GM19240 (cell line): ENCODE data around the gene GRPEL1.

ENCODE experiments used
- DNase-seq: peaks from one replicate; pipeline ENCODE4 v3.0.0; 2011; ENCODE audit warnings: low spot score; ENCODE audit not compliant: insufficient read length

The GRPEL1 gene

GRCh38 chr4:7045553-7045952 is 22.3 kb downstream of the GRPEL1 start:
- DNase-seq = no peak

DNA sequence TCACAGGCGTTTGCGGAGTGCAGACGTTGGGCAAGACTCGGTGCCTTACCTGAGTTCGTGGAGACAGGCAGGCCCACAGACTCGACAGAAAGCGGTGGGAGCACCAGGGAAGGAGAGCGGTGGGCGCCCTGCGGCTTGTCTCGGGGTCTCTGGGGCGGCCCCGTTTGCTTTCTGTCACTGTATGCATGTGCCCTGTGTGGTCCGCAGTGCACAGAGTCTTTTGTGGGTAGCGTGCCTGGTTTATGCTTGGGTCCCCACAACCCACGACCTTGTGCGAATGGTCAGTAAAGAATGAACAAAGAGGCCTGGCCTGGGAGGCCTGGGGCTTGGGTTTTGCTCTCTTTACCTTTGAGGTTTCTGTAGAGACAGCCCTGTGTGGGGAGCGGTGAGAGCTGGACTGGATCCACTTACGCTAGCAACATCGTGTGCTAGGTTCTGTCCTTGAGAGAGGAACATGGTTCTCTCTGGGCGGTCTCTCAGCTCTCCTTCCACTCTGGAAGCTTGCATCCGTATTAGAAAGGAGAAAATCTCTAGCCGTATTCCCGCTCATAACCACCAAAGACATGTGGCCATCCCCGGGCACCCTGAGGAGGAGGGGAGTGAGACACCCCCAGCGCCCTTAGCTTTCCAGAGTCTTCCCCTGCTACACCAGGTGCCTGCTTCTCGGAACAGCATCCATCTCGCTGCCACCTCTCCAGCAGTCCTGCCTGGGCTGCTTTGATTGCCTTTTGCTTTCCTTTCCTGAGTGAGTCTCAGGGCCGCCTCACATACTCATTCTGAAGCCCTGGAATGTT is 23.5 kb downstream of the GRPEL1 start:
- DNase-seq = no peak

- DNase-seq = peak; percentile 74
These were observed 24.4 kb downstream of the GRPEL1 start, which contains the start of gene TADA2B for GRCh38 chr4:7043284-7044136. Gene TADA2B, plus strand, starts transcription at chr4:7043372. Its CDS starts 208 bp downstream, at chr4:7043580.

DNA sequence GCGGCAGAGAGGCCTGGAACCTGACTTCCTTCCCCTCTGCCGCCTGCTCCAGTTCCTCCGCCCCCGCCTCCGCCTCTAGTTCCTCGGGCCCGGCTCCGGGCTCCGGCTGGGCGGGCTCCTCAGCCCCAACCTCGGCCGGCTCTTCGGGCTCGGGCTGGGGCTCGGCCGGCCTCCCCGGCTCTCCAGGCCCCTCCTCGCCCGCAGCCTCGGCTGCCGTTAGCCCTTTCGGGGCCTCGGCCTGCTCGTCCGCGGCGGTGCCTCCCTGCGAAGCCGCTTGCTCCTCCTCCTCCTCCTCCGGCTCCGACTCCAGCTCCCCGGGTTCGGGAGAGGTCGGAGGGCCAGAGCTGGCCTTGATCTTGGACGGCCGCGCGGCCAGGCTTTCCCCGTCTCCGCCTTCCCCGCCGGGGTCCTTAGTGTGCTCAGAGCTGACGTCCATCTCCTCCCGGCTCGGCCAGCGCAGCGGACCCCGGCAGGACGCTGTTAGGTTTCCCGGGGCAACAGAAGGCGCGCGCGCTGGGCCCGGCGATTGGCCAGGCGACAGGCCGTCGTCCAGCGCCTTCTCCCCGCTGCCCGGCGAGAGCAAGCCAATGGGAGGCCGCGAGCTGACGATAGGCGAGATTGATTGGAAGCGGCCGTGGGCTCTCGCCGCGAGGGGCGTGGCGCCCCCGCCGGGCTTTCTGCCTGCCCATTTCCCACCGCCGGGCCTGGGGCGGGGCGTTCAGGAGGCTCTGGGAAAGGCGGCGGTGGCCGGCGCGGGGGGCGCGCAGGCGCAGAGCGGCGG is 25.2 kb downstream of the GRPEL1 start:
- DNase-seq = peak; percentile 99

DNA sequence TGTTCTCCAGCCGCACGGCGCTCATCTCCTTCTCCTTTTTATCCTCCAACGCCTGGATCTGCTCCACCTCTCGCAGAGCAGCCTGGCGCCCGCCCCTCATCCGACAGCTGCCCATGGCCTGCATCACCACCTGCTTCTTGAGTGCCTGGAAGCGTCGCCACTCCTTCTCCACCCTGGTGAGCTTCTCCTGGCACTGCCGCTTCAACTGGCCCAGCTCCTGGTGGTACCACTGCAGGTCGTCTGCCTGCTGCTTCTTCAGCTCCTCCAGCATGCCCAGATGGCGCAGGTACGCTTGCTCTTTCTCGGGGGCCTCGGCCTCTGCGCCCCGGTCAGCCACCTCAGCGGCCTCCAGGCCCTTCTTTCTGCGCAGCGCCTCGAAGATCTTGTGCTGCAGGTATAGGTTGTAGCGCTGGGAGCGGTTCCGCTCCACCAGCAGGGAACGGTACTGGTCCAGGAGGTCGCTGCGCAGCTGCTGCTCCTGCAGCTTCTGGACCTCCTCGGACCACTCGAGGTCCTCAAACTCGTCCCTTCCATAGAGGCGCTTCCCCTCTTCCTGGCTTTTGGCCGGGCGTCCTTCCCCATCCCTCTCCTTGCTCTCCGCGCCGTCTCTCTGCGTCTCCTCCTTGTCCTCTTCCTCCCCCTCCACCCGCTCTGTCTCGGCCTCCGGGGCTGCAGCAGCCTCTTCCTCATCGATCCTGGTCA is 25.9 kb downstream of the GRPEL1 start:
- no peak for DNase-seq

- DNase-seq = no peak
These were observed 26.6 kb downstream of the GRPEL1 start for GRCh38 chr4:7041246-7041645.

DNA sequence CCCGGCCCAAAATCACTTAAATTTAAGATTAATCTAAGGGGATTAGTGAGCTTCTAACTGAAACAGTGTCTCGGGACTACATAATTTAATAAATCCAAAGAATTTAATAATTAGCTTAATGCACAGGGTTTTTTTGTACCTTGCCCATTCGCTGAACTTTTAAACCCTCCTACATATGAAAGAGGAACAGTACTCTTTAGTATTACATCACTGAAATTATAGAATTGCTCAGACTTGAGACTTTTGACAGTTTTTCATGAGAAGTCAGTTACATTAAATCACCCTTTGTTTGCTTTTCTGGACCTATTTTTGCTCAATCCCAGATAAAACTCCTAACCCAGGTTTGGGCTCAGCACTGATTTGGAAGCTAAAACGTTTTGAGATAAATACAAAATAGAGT is 27.1 kb downstream of the GRPEL1 start:
- DNase-seq = no peak

DNA sequence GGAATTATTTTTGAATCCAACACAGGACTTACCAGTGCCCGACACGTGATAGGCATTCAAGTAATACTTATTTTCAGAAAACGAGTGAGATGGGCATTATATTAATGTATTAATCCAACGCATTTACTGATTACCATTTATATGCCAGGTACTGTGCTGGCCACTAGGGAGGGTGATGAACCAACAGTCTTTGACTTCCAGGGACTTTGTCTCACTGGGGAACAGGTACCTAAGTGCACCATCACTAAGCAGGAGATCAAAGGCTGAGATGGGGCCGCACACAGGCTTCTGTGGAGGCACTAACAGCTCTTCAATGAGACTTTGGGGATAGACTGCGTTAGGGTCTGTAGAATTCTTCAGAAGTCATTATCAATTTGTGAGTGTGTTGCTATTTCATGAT is 30.4 kb downstream of the GRPEL1 start:
- no peak for DNase-seq

GRCh38 chr4:7034262-7035081 is 33.4 kb downstream of the GRPEL1 start:
- no peak for DNase-seq

GRCh38 chr4:7032596-7032995 is 35.3 kb downstream of the GRPEL1 start:
- no peak for DNase-seq

- no peak for DNase-seq
These were observed 36.1 kb downstream of the GRPEL1 start for GRCh38 chr4:7031558-7032449.

DNA sequence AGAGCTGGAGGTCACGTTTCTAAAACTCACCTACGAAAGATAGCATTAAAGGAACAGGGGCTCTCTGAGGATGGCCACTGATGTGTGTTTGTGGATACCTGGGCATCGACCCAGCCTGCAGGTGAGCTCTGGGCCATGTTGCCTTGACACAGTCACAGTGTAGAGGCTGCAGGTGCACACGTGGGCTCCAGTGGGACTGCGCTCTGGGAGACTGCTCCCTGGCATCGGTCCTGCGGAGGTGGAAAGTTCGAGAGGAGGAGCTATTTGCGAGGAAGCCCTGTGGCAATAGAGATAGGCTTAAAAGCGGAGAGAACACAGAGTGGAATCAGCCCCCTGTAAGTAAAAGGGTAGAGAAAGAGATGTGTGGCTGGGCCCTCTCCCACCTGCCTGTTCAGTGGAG is 37.0 kb downstream of the GRPEL1 start:
- DNase-seq = no peak

GRCh38 chr4:7029921-7030320 is 37.9 kb downstream of the GRPEL1 start:
- DNase-seq = no peak

- no peak for DNase-seq
These were observed 38.7 kb downstream of the GRPEL1 start for GRCh38 chr4:7029212-7029611.

- no peak for DNase-seq
These were observed 40.0 kb downstream of the GRPEL1 start for GRCh38 chr4:7027913-7028312.

- no peak for DNase-seq
These were observed 40.6 kb downstream of the GRPEL1 start for GRCh38 chr4:7027284-7027683.

DNA sequence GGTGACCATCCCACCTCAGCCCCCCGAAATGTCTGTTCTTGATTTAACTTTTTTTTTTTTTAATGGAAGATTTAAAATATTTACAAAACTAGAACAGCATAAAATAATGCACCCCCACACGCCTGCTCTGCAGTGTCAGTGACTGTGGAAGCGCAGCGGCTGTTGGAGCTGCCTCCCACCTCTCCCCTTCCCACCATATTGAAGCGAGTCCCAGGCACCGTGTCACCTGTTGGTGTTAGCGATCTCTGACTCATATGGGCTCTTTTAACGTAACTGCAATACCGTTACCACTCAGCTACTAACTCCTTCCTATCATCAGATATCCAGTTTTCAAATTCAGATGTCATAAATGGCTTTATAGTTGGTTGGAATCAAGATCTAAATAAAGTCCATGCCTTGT is 41.8 kb downstream of the GRPEL1 start:
- no peak for DNase-seq

DNA sequence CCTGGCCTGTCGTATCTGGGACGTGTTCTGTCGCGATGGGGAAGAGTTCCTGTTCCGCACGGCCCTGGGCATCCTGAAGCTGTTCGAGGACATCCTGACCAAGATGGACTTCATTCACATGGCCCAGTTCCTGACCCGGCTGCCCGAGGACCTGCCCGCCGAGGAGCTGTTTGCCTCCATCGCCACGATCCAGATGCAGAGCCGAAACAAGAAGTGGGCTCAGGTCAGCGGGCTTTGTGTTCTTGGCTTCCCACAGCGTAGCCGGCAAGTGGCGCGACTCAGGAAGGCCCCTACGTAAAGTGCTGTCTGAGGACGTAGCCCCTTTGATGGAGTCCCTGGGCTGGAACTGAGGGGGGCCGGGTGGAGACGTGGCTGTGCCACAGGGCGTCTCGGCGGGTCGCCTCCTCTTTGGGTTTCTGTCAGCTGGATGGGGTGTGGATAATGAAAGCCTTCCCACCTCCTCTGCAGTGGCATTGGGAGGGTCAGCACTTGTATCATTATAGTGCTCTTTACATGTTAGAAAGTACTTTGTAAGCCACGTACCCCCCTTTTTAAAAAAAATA is 42.7 kb downstream of the GRPEL1 start:
- no peak for DNase-seq

- no peak for DNase-seq
These were observed 43.5 kb downstream of the GRPEL1 start for GRCh38 chr4:7024336-7024890.
